Naive thymus-derived CD8-positive, alpha-beta T cell (primary cell): ENCODE results near the gene NEURL1. TPM values are rescaled to one million over a fixed set of nuclear protein-coding genes. Genes with fewer than 3 reads are reported as not detected.

Experiments used
- ATAC-seq, 2 donors: fragments of 150-1000 bp; cut with Tn5 transposase in 1 of 2; sonication (Bioruptor Pico), chemical (Tn5 transposase) in 1 of 2; 1 replicate in 1 of 2; 2 replicates in 1 of 2; pipeline ENCODE4 v1.10.0; 2021; ENCODE audit warnings: mild to moderate bottlenecking in 2 of 2, moderate library complexity in 2 of 2
- POLR2A ChIA-PET: fragments of 350-600 bp; sonication (Branson Sonifier 250); formaldehyde crosslinking; loops from one replicate; lab custom pipeline; 2021; ENCODE audit warnings: antibody characterized with exemption; lab: Charles Lee
- DNase-seq, 10 donors: peaks; one replicate each; pipeline versions ENCODE4 v3.0.0 to v3.0.0-alpha.2; 2020 to 2022
- H3K27ac Mint-ChIP-seq, 10 donors: one replicate each; pipeline ENCODE4 v1.8.0; 2020 to 2022; ENCODE audit warnings: mild to moderate bottlenecking in 10 of 10, mixed read lengths in 10 of 10, moderate library complexity in 4 of 10, inconsistent platforms in 1 of 10
- H3K27me3 Mint-ChIP-seq, 5 donors: one replicate each; pipeline ENCODE4 v1.8.0; 2021 to 2022; ENCODE audit warnings: mixed read lengths in 5 of 5
- H3K36me3 Mint-ChIP-seq, 3 donors: one replicate each; pipeline ENCODE4 v1.8.0; 2020 to 2022; ENCODE audit warnings: mixed read lengths in 3 of 3, mild to moderate bottlenecking in 2 of 3, inconsistent platforms in 1 of 3
- H3K4me1 Mint-ChIP-seq, 4 donors: one replicate each; pipeline ENCODE4 v1.8.0; 2021 to 2022; ENCODE audit warnings: mixed read lengths in 4 of 4
- H3K4me3 Mint-ChIP-seq, 10 donors: one replicate each; pipeline ENCODE4 v1.8.0; 2020 to 2022; ENCODE audit warnings: mild to moderate bottlenecking in 10 of 10, mixed read lengths in 10 of 10, moderate library complexity in 6 of 10, inconsistent platforms in 1 of 10
- H3K9me3 Mint-ChIP-seq, 9 donors: one replicate each; pipeline ENCODE4 v1.8.0; 2020 to 2022; ENCODE audit warnings: mixed read lengths in 9 of 9, mild to moderate bottlenecking in 3 of 9, inconsistent platforms in 1 of 9, moderate library complexity in 1 of 9
- polyA plus RNA-seq, 3 donors: library from polyadenylated mRNA; unstranded; fragments of 300-500 nt; fragmentation: Illumina TruSeq; gene quantifications; one replicate each; pipeline ENCODE4 v1.2.3, GENCODE V29; 2021
- total RNA-seq, 8 experiments: library from RNA in 2 of 8; stranded (reverse) in 2 of 8; gene quantifications; one replicate each; pipeline ENCODE4 v1.2.3 and lab custom pipeline; 2021 to 2026

The NEURL1 gene
- total and polyA plus RNA-seq, 5 experiments from 2014 or later, result 0.17 to 1.3 (median 0.73) TPM

- POLR2A ChIA-PET, result no interaction called here
- Mint-ChIP-seq H3K27ac (no peak overlapping the region), H3K9me3 (no peaks in the 10 kb centered on the region), H3K36me3 (no peaks in the 10 kb centered on the region), H3K27me3 (peaks cover 5 to 11% (median 6%) of the 10 kb centered on the region in 5 donors), H3K4me1 (peaks cover 9 to 20% (median 13%) of the 10 kb centered on the region in 4 donors), H3K4me3 (no peak overlapping the region)
- DNase-seq (peak in 1 of 10 donors; percentile 37), ATAC-seq (no peak)
Observed at GRCh38 chr10:103545366-103545765, 51.9 kb downstream of the NEURL1 start.

DNA sequence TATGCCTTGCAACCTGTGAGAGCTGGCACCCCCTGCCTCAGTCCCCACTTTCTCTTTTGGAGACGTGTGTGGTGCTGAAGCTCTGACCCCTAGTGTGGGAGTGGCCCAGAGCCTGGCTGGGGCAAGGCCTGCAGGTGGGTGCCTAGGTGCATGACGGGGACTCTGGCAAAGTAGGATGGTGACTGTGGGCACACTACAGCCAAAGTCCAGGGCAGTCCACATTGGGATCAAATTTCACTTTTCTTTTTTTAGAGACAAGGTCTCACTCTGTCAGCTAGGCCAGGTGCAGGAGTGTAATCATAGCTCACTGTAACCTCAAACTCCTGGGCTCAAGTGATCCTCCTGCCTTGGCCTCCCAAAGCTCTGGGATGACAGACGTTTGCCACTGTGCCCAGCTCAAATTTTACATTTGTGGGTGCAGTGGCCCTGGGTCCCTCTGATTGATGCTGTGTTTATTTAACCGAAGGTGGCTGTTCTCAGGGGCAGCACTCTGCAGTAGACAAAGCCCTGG lies 52.3 kb downstream of the NEURL1 start:
- Mint-ChIP-seq H3K27me3 (peaks cover 4 to 7% (median 5%) of the 10 kb centered on the region in 5 donors), H3K9me3 (no peaks in the 10 kb centered on the region)
- POLR2A ChIA-PET, result no interaction called here

GRCh38 chr10:103546401-103546800 lies 52.9 kb downstream of the NEURL1 start:
- Mint-ChIP-seq H3K4me1 (peaks cover 9 to 20% (median 13%) of the 10 kb centered on the region in 4 donors), H3K4me3 (no peak overlapping the region), H3K27me3 (peaks cover 0 to 6% (median 0%) of the 10 kb centered on the region in 5 donors), H3K36me3 (no peaks in the 10 kb centered on the region), H3K9me3 (no peaks in the 10 kb centered on the region), H3K27ac (no peak overlapping the region)
- no peak for ATAC-seq
- peak in 1 of 10 donors; percentile 36 for DNase-seq
- POLR2A ChIA-PET, result no interaction called here

More for the DNA sequence above, 52.3 kb downstream of the NEURL1 start:
- peak in 1 of 10 donors; percentile 54 for DNase-seq
- ATAC-seq, result no peak
- H3K4me3 Mint-ChIP-seq, result no peak overlapping the region
- peaks cover 9 to 20% (median 13%) of the 10 kb centered on the region in 4 donors for H3K4me1 Mint-ChIP-seq
- H3K27ac Mint-ChIP-seq, result peak overlapping the region in 1 of 10 donors; percentile 56
- no peaks in the 10 kb centered on the region for H3K36me3 Mint-ChIP-seq

DNA sequence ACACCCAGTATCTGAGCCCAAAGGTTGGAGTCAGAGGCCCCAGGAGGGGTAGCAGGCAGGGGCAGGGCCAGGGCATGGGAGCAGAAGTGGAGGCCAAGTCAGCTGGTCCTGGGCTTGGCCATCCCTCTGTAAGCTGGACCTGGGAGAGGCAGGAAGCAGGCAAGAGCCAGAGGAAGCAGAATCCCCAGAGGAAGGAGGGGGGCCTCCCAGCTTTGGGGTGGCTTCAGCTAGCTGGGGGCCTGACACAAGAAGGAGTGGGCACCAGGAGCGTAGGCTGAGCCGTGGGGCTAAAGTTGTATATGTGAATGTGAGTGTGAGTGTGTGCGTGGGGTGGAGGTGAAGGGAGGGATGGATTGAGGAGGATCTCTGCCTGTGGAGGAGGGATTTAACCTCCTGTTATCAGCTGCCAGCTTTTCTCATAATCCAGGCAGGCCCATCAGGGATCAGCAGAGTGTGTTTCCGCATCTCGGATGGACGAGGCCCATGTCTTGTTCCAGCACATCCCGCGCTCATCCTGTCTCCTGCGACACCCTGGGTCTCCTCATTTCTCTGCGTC lies 54.0 kb downstream of the NEURL1 start:
- Mint-ChIP-seq H3K27ac (peak overlapping the region in 1 of 10 donors; percentile 48), H3K4me1 (peaks cover 9 to 19% (median 12%) of the 10 kb centered on the region in 4 donors), H3K9me3 (no peaks in the 10 kb centered on the region), H3K4me3 (no peak overlapping the region), H3K27me3 (peaks cover 0 to 5% (median 0%) of the 10 kb centered on the region in 5 donors), H3K36me3 (no peaks in the 10 kb centered on the region)
- peak in 1 of 10 donors; percentile 58 for DNase-seq
- POLR2A ChIA-PET, result no interaction called here
- no peak for ATAC-seq

DNA sequence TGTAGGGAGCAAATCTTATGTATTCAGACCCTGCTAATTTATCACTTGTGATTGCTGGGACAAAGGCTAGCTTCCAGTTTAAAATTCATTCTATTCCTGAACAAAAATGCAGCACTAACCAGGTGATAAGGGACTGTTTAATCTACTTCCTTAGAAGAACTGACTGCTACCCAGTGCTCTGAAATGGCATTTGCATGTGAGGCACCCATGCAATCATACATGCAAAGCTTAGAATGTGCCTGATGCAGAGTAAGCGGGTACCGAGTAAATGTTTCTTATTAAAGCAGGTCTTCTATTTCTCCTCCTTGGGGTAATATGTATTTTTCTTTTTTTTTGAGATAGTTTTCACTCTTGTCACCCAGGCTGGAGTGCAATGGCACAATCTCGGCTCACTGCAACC lies 54.5 kb downstream of the NEURL1 start:
- Mint-ChIP-seq H3K36me3 (no peaks in the 10 kb centered on the region), H3K4me1 (peaks cover 5 to 13% (median 6%) of the 10 kb centered on the region in 4 donors), H3K27ac (no peak overlapping the region), H3K27me3 (peaks cover 0 to 2% (median 0%) of the 10 kb centered on the region in 5 donors), H3K4me3 (no peak overlapping the region), H3K9me3 (no peaks in the 10 kb centered on the region)
- POLR2A ChIA-PET, result no interaction called here
- ATAC-seq (no peak), DNase-seq (no peak)

DNA sequence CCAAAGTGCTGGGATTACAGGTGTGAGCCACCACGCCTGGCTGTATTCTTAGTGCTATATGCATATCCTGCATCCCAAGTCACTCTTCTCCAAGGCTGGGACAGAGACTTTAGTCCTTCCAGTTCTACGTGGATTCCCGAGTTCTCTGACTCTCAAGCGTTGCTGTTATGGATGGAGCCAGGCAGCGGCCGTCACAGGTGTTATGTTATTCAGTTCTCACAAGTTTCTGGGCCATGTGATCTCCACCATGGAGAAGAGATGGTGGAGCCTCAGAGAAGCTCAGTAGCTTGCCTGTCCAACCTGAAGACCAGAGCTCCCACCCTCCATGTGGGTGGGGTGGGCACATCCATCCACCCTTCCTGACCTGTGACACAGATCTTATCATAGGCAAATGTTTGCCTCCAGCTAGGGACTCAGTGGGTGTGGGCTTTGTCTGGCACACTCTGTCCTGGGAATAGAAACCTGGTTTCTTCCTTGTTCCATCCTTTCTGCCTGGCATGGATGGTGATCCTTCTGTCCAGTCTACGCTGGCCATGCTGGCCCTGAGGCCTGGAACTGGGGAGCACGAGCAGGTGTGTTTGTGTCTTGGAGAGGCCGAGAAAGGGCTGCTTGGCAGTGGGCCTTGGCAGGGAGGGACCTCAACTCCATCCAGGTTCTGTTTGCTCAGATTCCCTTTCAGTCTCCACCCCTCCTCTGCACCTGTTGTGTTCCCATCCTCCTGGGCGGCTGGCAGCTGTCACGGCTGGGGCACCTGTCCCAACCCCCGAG lies 55.3 kb downstream of the NEURL1 start:
- no peak overlapping the region for H3K4me3 Mint-ChIP-seq
- POLR2A ChIA-PET, result no interaction called here
- no peaks in the 10 kb centered on the region for H3K9me3 Mint-ChIP-seq
- H3K4me1 Mint-ChIP-seq, result peaks cover under 1 to 12% (median 2%) of the 10 kb centered on the region in 4 donors
- no peaks in the 10 kb centered on the region for H3K36me3 Mint-ChIP-seq
- peaks cover 0 to 2% (median 0%) of the 10 kb centered on the region in 5 donors for H3K27me3 Mint-ChIP-seq
- DNase-seq (peak in 1 of 10 donors; percentile 46), ATAC-seq (no peak)
- peak overlapping the region in 1 of 10 donors; percentile 21 for H3K27ac Mint-ChIP-seq

GRCh38 chr10:103549349-103549685 lies 55.8 kb downstream of the NEURL1 start:
- POLR2A ChIA-PET, result no interaction called here
- H3K4me1 Mint-ChIP-seq, result peaks cover 6 to 17% (median 7%) of the 10 kb centered on the region in 4 donors
- no peak for ATAC-seq

GRCh38 chr10:103550229-103550628 lies 56.7 kb downstream of the NEURL1 start:
- no peak for ATAC-seq
- Mint-ChIP-seq H3K27ac (no peak overlapping the region), H3K4me1 (peaks cover 9 to 23% (median 13%) of the 10 kb centered on the region in 4 donors), H3K36me3 (no peaks in the 10 kb centered on the region), H3K4me3 (no peak overlapping the region), H3K9me3 (no peaks in the 10 kb centered on the region), H3K27me3 (peaks cover 0 to 13% (median 0%) of the 10 kb centered on the region in 5 donors)
- DNase-seq, result peak in 1 of 10 donors; percentile 34
- POLR2A ChIA-PET, result no interaction called here

More at GRCh38 chr10:103549349-103549685, 55.8 kb downstream of the NEURL1 start:
- no peaks in the 10 kb centered on the region for H3K36me3 Mint-ChIP-seq
- peak in 1 of 10 donors; percentile 19 for DNase-seq
- H3K27ac Mint-ChIP-seq, result peak overlapping the region in 2 of 10 donors; percentile 21 to 53
- no peaks in the 10 kb centered on the region for H3K9me3 Mint-ChIP-seq
- peaks cover 0 to 7% (median 0%) of the 10 kb centered on the region in 5 donors for H3K27me3 Mint-ChIP-seq
- H3K4me3 Mint-ChIP-seq, result no peak overlapping the region

GRCh38 chr10:103551619-103552602 lies 58.4 kb downstream of the NEURL1 start:
- H3K27me3 Mint-ChIP-seq, result peaks cover 0 to 26% (median 8%) of the 10 kb centered on the region in 5 donors
- H3K27ac Mint-ChIP-seq, result peak overlapping the region in 1 of 10 donors; percentile 49
- peaks cover 9 to 35% (median 16%) of the 10 kb centered on the region in 4 donors for H3K4me1 Mint-ChIP-seq
- no peaks in the 10 kb centered on the region for H3K9me3 Mint-ChIP-seq
- no peaks in the 10 kb centered on the region for H3K36me3 Mint-ChIP-seq
- POLR2A ChIA-PET, result no interaction called here
- ATAC-seq, result no peak
- H3K4me3 Mint-ChIP-seq, result no peak overlapping the region
- no peak for DNase-seq

- no peak for ATAC-seq
- Mint-ChIP-seq H3K27me3 (peaks cover 2 to 37% (median 11%) of the 10 kb centered on the region in 5 donors), H3K27ac (peak overlapping the region in 2 of 10 donors; percentile 49), H3K4me3 (peak overlapping the region in 1 of 10 donors; percentile 2), H3K36me3 (no peaks in the 10 kb centered on the region), H3K4me1 (peaks cover 11 to 30% (median 17%) of the 10 kb centered on the region in 4 donors), H3K9me3 (no peaks in the 10 kb centered on the region)
- POLR2A ChIA-PET, result no interaction called here
- no peak for DNase-seq
Observed at GRCh38 chr10:103552856-103553742, 59.6 kb downstream of the NEURL1 start.

DNA sequence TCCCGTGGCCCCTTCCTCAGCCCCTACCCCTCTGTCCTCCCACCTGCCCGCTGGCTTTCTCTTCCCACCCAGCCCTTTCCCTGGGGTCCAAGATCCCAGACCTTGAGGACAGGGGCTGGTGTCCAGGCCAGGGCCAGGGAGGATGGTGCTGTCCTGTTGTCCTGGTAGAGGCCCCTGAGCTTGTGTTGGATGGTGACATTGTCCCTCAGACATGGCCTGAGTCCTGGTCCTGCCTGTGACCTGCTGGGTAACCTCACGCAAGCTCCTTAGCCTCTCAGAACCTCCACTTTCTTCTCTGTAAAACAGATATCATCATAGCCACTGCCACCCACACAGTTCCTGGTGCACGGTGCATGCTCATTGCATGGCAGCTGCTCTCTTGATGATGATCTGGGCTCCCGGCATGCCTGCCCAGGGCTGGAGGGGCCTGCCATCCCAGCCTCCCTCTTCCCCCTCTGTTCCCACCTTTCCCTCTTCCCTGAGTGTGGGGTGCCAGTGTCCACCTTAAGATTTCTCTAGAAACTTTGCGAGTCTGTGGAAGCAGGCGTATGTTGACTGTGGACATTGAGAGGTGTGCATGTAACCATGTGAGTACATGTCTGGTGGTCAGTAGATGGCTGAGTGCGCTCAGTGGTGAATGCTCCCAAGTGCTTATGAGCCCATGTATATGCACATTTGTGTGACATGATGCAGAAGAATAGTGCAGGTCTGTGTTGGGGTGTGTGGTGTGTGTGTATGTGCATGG lies 60.4 kb downstream of the NEURL1 start:
- POLR2A ChIA-PET, result interaction anchor here (1.3 kb wide), 1 partner anchor 29 kb away, joined by 3 read pairs; no protein-coding TSS in a partner anchor
- H3K27me3 Mint-ChIP-seq, result peaks cover 5 to 45% (median 14%) of the 10 kb centered on the region in 5 donors
- ATAC-seq (peak in 1 of 2 donors; percentile 31), DNase-seq (no peak)
- peaks cover 11 to 33% (median 23%) of the 10 kb centered on the region in 4 donors for H3K4me1 Mint-ChIP-seq
- peak overlapping the region in 9 of 10 donors; percentile 26 to 85 (median 80) for H3K4me3 Mint-ChIP-seq
- no peaks in the 10 kb centered on the region for H3K9me3 Mint-ChIP-seq
- H3K36me3 Mint-ChIP-seq, result no peaks in the 10 kb centered on the region
- peak overlapping the region in 1 of 10 donors; percentile 48 for H3K27ac Mint-ChIP-seq
